Kidney (tissue), 14 donors: Measurements from ENCODE around the gene BDKRB2. TPM values are rescaled to one million over a fixed set of nuclear protein-coding genes. Genes with fewer than 3 reads are reported as not detected.

Experiments used
- DNase-seq, 5 donors: peaks; one replicate each; pipeline ENCODE4 v3.0.0-alpha.2; 2013 to 2020
- FAIRE-seq: peaks from 2 replicates; lab custom pipeline; 2012; peaks lifted over from hg19 to GRCh38; lab: Jason Lieb, UNC
- H3K27ac ChIP-seq, 2 donors: one replicate each; pipeline ENCODE4 v1.7.0; 2013; ENCODE audit warnings: low read depth in 2 of 2, low read length in 2 of 2, inconsistent platforms in 1 of 2
- H3K27me3 ChIP-seq: one replicate; pipeline ENCODE4 v1.7.1; 2013; ENCODE audit warnings: low read length, inconsistent platforms; ENCODE audit not compliant: control insufficient read depth, insufficient read depth
- H3K36me3 ChIP-seq, 3 donors: one replicate each; pipeline versions ENCODE4 v1.7.0 to v1.7.1; 2013; ENCODE audit warnings: low read length in 3 of 3, control low read depth in 1 of 3, inconsistent platforms in 1 of 3; ENCODE audit not compliant: insufficient read depth in 3 of 3, control insufficient read depth in 2 of 3
- H3K4me1 ChIP-seq, 3 donors: one replicate each; pipeline versions ENCODE4 v1.7.0 to v1.7.1; 2013; ENCODE audit warnings: low read length in 3 of 3, inconsistent platforms in 1 of 3, low read depth in 1 of 3; ENCODE audit not compliant: control insufficient read depth in 2 of 3, insufficient read depth in 2 of 3
- H3K4me3 ChIP-seq, 3 donors: one replicate each; pipeline versions ENCODE4 v1.7.0 to v1.8.1; 2013; ENCODE audit warnings: low read length in 3 of 3, control low read depth in 1 of 3, inconsistent platforms in 1 of 3
- H3K9ac ChIP-seq, 3 donors: one replicate each; pipeline versions ENCODE4 v1.7.0 to v1.7.1; 2013; ENCODE audit warnings: low read length in 3 of 3, control low read depth in 1 of 3, inconsistent platforms in 1 of 3
- H3K9me3 ChIP-seq, 3 donors: one replicate each; pipeline versions ENCODE4 v1.7.0 to v1.7.1; 2013; ENCODE audit warnings: low read length in 3 of 3, control low read depth in 1 of 3, inconsistent platforms in 1 of 3; ENCODE audit not compliant: control insufficient read depth in 2 of 3, insufficient read depth in 1 of 3
- intact Hi-C: fragments of 100-400 bp; cut with DNase I; formaldehyde crosslinking; loops from one replicate; pipeline ENCODE4 v1.11.1; 2022
- polyA plus RNA-seq: library from polyadenylated mRNA; stranded (reverse); fragments of 350-450 nt; fragmentation: Illumina TruSeq; extraction: RNeasy Lipid Tissue Mini Kit (QIAGEN cat#74804); gene quantifications from one replicate; pipeline ENCODE4 v1.2.3, GENCODE V29; 2014; ENCODE audit warnings: low read depth, low replicate concordance; ENCODE audit not compliant: insufficient read depth
- total RNA-seq: library from RNA; stranded (reverse); fragmentation: NEBNext Ultra II Directional; extraction: Animal tissue kit (Norgen Biotek cat#: 25700); gene quantifications from one replicate; pipeline ENCODE4 v1.2.1, GENCODE V29; 2021
- TF ChIP-seq, protein P1 (sequence below): IDR thresholded peaks from 3 replicates; pipeline ENCODE4 v1.5.1; 2012; ENCODE audit warnings: mild to moderate bottlenecking, moderate library complexity, borderline replicate concordance; ENCODE audit not compliant: insufficient read depth; ENCODE audit errors: extremely low read depth
- donor health status: control.
- donor health status: control.
- donor health status: control.
- donor health status: control.
- donor health status: control.
- donor health status: DM: yes; HTN: yes; CAD: no.
- donor health status: Normal renal cell carcinoma (clear cell type).

The BDKRB2 gene
- total and polyA plus RNA-seq, 2 donors from 2014 or later = 7.4 to 16.1 TPM

DNA sequence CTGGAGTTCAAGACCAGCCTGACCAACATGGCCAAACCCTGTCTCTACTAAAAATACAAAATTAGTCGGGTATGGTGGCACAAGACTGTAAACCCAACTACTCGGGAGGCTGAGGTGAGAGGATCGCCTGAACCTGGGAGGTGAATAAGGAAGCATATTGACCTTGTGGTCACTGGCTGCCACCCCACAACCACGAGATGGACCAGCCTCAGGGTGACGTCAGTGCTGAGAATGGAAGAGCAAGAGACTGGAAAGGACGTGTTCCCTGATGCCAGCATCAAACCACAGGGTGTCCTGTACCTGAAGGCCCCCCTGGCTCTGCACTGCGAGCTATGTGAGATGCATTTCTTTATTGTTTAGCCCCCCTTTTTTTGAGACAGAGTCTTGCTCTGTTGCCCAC lies 45.9 kb upstream of the BDKRB2 start:
- DNase-seq (no peak), FAIRE-seq (no peak)
- Histone ChIP-seq H3K9me3 (no peaks in the 10 kb centered on the region), H3K27me3 (no peaks in the 10 kb centered on the region), H3K4me1 (no peaks in the 10 kb centered on the region), H3K4me3 (no peak overlapping the region), H3K27ac (no peak overlapping the region), H3K9ac (no peak overlapping the region), H3K36me3 (no peaks in the 10 kb centered on the region)
- TF ChIP-seq, protein P1, sequence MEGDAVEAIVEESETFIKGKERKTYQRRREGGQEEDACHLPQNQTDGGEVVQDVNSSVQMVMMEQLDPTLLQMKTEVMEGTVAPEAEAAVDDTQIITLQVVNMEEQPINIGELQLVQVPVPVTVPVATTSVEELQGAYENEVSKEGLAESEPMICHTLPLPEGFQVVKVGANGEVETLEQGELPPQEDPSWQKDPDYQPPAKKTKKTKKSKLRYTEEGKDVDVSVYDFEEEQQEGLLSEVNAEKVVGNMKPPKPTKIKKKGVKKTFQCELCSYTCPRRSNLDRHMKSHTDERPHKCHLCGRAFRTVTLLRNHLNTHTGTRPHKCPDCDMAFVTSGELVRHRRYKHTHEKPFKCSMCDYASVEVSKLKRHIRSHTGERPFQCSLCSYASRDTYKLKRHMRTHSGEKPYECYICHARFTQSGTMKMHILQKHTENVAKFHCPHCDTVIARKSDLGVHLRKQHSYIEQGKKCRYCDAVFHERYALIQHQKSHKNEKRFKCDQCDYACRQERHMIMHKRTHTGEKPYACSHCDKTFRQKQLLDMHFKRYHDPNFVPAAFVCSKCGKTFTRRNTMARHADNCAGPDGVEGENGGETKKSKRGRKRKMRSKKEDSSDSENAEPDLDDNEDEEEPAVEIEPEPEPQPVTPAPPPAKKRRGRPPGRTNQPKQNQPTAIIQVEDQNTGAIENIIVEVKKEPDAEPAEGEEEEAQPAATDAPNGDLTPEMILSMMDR = no peak
- intact Hi-C loops = no loop called here

DNA sequence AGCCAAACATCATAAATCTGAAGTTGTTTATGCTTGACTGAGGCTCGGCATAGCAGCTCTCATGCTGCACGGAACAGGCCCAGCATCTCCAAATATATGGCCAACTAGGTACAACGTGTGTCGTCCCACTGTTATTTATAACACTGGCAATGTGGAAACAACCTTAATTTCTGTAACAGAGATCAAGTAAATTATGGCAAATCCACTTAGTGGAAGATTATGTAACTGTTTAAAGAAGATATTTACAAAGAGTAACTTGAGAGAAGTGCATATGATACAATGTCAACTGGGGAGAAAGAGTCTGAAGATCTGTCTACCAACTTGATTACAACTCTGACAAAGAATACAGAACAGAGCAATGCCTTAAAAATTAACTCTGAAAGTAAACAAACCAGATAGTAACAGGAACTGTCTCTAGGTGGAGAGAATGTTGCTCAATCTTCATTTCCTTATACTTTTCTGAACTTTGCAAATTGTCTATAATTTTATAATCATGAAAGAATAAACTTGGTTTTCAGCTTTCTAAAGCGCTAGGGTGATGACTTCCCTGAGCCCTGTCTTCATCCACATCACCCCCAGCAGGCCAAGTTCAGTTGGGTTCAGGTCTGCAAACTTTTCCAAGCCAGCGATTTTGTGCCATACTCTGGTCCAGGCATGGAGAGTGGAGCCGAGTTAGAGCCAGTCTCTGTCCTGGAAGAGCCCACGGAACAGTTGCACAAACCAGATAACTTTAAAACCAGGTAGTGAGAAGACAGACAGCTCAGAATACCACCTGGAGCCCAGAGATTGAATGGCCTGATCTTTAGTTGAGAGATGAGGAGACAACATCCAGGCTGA lies 44.3 kb upstream of the BDKRB2 start:
- intact Hi-C loops = no loop called here
- no peaks in the 10 kb centered on the region for H3K36me3 ChIP-seq
- no peak overlapping the region for H3K4me3 ChIP-seq
- no peaks in the 10 kb centered on the region for H3K4me1 ChIP-seq
- no peak for FAIRE-seq
- H3K27ac ChIP-seq = no peak overlapping the region
- H3K9me3 ChIP-seq = no peaks in the 10 kb centered on the region
- no peak overlapping the region for H3K9ac ChIP-seq
- no peaks in the 10 kb centered on the region for H3K27me3 ChIP-seq
- TF ChIP-seq, protein P1 = no peak
- DNase-seq = peak in 2 of 5 donors; percentile 1 to 7

DNA sequence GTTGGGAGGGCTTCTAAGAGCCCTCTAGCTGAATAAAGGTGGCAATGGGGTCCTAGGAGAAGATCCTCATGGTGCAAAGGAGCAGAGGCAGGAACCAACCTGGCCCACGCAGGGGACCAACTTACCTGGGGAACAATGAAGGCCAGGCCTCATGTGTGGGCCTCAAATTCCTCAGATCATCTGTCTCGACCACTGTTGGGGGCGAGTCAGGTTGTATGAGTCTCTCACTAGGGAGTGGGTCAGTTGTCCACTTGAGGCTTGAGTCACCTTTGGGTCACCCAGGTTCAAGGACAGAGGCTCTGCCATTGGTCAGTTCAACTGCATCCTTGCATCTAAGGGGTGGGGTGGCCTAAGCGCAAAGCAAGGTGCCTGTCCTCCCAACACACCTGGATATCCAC lies 43.7 kb upstream of the BDKRB2 start:
- intact Hi-C loops = no loop called here
- FAIRE-seq = no peak
- DNase-seq = peak in 2 of 5 donors; percentile 3 to 6
- H3K36me3 ChIP-seq = no peaks in the 10 kb centered on the region
- TF ChIP-seq, protein P1 = no peak
- no peaks in the 10 kb centered on the region for H3K27me3 ChIP-seq
- H3K9me3 ChIP-seq = no peaks in the 10 kb centered on the region
- no peak overlapping the region for H3K4me3 ChIP-seq
- H3K4me1 ChIP-seq = peaks cover 0 to 2% (median 0%) of the 10 kb centered on the region in 3 donors
- no peak overlapping the region for H3K9ac ChIP-seq
- no peak overlapping the region for H3K27ac ChIP-seq
